ENCODE results near the gene HES5.

DNA sequence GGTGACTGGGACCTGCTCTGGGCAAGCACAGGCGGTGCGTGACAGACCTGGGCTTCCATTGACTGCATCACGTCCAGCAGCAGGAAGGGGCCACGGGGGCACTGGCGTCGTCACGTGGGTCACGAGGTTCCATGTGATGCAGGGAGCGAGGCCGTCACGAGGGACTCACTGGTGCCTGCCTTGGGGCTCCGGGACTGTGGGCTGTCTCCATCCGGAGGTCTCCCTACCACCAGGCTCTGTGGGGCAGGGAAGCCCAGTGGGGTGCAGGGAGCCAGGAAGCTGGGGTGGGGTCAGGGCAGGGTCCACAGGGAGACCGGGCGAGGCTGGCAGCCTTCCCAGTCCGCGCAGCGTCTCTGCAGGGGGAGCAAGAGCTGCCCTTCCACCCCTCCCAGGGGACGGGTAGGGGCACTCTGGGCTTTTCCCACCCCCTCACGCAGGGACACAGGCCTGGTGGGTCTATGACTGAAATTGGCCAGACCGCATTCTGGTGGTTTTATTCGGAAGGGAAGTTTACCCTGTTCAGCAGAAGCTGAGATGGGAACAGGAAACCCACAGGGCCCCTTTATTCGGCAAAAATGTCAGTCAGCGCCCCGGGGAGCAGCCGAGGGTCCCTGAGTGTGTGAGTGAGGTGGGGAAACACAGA, 25.7 kb upstream of the HES5 start:
- TF ChIP-seq, protein P1, sequence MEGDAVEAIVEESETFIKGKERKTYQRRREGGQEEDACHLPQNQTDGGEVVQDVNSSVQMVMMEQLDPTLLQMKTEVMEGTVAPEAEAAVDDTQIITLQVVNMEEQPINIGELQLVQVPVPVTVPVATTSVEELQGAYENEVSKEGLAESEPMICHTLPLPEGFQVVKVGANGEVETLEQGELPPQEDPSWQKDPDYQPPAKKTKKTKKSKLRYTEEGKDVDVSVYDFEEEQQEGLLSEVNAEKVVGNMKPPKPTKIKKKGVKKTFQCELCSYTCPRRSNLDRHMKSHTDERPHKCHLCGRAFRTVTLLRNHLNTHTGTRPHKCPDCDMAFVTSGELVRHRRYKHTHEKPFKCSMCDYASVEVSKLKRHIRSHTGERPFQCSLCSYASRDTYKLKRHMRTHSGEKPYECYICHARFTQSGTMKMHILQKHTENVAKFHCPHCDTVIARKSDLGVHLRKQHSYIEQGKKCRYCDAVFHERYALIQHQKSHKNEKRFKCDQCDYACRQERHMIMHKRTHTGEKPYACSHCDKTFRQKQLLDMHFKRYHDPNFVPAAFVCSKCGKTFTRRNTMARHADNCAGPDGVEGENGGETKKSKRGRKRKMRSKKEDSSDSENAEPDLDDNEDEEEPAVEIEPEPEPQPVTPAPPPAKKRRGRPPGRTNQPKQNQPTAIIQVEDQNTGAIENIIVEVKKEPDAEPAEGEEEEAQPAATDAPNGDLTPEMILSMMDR (conservative IDR thresholded peaks at IDR 0.05; ENCODE audit: low read depth, low read length), result no peak
- TF ChIP-seq EZH2 (IDR thresholded peaks at IDR 0.05; ENCODE audit: low read length, unreplicated experiment), result no peak
